ENCODE data around the gene SH3YL1.

DNA sequence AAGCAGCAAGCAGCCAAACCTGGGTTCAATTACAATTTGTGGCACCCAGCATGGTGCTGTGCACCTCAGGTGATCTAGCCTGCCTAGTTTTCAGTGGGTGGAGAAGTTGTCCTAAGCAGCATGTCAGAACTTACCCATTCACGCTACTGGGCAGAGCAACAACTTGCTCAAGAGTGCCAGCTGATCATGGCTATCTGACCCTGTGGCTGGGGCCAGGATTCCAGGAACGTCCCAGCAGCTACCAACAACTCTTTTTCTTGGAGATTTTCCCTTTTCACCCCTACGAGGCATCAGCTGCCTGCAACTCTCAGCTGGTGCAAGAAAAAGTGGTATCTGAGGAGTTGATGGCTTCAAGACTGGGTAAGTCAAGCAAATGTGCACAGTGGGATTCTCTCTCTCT lies 83.5 kb downstream of the SH3YL1 start:
- TF ChIP-seq, protein P1, sequence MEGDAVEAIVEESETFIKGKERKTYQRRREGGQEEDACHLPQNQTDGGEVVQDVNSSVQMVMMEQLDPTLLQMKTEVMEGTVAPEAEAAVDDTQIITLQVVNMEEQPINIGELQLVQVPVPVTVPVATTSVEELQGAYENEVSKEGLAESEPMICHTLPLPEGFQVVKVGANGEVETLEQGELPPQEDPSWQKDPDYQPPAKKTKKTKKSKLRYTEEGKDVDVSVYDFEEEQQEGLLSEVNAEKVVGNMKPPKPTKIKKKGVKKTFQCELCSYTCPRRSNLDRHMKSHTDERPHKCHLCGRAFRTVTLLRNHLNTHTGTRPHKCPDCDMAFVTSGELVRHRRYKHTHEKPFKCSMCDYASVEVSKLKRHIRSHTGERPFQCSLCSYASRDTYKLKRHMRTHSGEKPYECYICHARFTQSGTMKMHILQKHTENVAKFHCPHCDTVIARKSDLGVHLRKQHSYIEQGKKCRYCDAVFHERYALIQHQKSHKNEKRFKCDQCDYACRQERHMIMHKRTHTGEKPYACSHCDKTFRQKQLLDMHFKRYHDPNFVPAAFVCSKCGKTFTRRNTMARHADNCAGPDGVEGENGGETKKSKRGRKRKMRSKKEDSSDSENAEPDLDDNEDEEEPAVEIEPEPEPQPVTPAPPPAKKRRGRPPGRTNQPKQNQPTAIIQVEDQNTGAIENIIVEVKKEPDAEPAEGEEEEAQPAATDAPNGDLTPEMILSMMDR (IDR thresholded peaks at IDR 0.05): no peak
- no peak for TF ChIP-seq EZH2phosphoT487 (IDR thresholded peaks at IDR 0.05)

Data from neural progenitor cell (in vitro differentiated cells).